CD4-positive, alpha-beta T cell (primary cell): Measurements from ENCODE around the gene RAD52. TPM values are rescaled to one million over a fixed set of nuclear protein-coding genes. Genes with fewer than 3 reads are reported as not detected.

Experiments
- ATAC-seq: fragments of 200-7000 bp; cut with Tn5 transposase; one replicate; pipeline ENCODE4 v1.10.0; 2022; ENCODE audit warnings: mild to moderate bottlenecking; ENCODE audit not compliant: poor library complexity
- CTCF ChIA-PET: fragments of 350-600 bp; sonication (Branson Sonifier 250); formaldehyde crosslinking; loops from one replicate; lab custom pipeline; 2021; ENCODE audit warnings: antibody characterized with exemption, inconsistent platforms; lab: Charles Lee
- POLR2A ChIA-PET: fragments of 350-600 bp; sonication (Branson Sonifier 250); formaldehyde crosslinking; loops from one replicate; lab custom pipeline; 2021; ENCODE audit warnings: antibody characterized with exemption, inconsistent platforms; lab: Charles Lee
- DNase-seq, 14 experiments: peaks; one replicate each; pipeline ENCODE4 v3.0.0-alpha.2; 2013 to 2020; ENCODE audit warnings: mixed read lengths in 2 of 14
- H3K27ac ChIP-seq, 2 donors: one replicate each; pipeline versions ENCODE4 v1.5.1 to v1.7.0; 2013; ENCODE audit warnings: low read length in 2 of 2, low read depth in 1 of 2, mild to moderate bottlenecking in 1 of 2
- H3K27me3 ChIP-seq, 2 experiments: 1 replicate in 1 of 2; 2 replicates in 1 of 2; pipeline versions ENCODE4 v1.6.1 to v1.7.0; 2013; ENCODE audit warnings: low read length in 2 of 2, control low read depth in 1 of 2, mild to moderate bottlenecking in 1 of 2, moderate library complexity in 1 of 2; ENCODE audit not compliant: insufficient read depth in 2 of 2, control insufficient read depth in 1 of 2
- H3K36me3 ChIP-seq: one replicate; pipeline ENCODE4 v1.6.1; 2013; ENCODE audit warnings: low read length, control low read depth; ENCODE audit not compliant: insufficient read depth
- H3K4me1 ChIP-seq: one replicate; pipeline ENCODE4 v1.6.1; 2013; ENCODE audit warnings: low read length, control low read depth; ENCODE audit not compliant: insufficient read depth
- H3K4me3 ChIP-seq: one replicate; pipeline ENCODE4 v1.5.1; 2013; ENCODE audit warnings: mild to moderate bottlenecking, low read length, moderate library complexity
- H3K9me3 ChIP-seq, 2 experiments: 1 replicate in 1 of 2; 2 replicates in 1 of 2; pipeline versions ENCODE4 v1.6.1 to v1.7.0; 2013; ENCODE audit warnings: low read length in 2 of 2, mild to moderate bottlenecking in 2 of 2, control low read depth in 1 of 2, moderate library complexity in 1 of 2; ENCODE audit not compliant: control insufficient read depth in 1 of 2, insufficient read depth in 1 of 2
- H3K27ac Mint-ChIP-seq: one replicate; pipeline ENCODE4 v1.8.0; 2020; ENCODE audit warnings: mixed read lengths
- H3K27me3 Mint-ChIP-seq: one replicate; pipeline ENCODE4 v1.8.0; 2021; ENCODE audit warnings: mixed read lengths
- H3K36me3 Mint-ChIP-seq: one replicate; pipeline ENCODE4 v1.8.0; 2021; ENCODE audit warnings: low read depth, mixed read lengths
- H3K4me1 Mint-ChIP-seq: one replicate; pipeline ENCODE4 v1.8.0; 2021; ENCODE audit warnings: low read depth, mixed read lengths
- H3K4me3 Mint-ChIP-seq: one replicate; pipeline ENCODE4 v1.8.0; 2020; ENCODE audit warnings: mild to moderate bottlenecking, mixed read lengths
- H3K9me3 Mint-ChIP-seq: one replicate; pipeline ENCODE4 v1.8.0; 2020; ENCODE audit warnings: mixed read lengths
- CTCF ChIP-seq: fragments of 200-600 bp; IDR thresholded peaks from one replicate; pipeline ENCODE4 v1.8.0; 2022; ENCODE audit warnings: antibody characterized with exemption, mild to moderate bottlenecking
- intact Hi-C, 2 experiments: fragments of 100-400 bp; cut with DNase I in 1 of 2; cut with micrococcal nuclease in 1 of 2; formaldehyde crosslinking; loops; one replicate each; pipeline versions ENCODE4 v1.15.1 to v1.9.0; 2023 to 2025; cut with DNase I, micrococcal nuclease
- total RNA-seq, 174 experiments: library from RNA in 2 of 174; stranded (reverse) in 2 of 174; gene quantifications; one replicate each; pipeline ENCODE4 v1.2.3 and lab custom pipeline; 2021 to 2026

The RAD52 gene
- total RNA-seq, 2 experiments from 2014 or later = 7.0 to 8.1 TPM

- Histone ChIP-seq H3K9me3 (no peaks in the 10 kb centered on the region), H3K36me3 (peaks cover 86% of the 10 kb centered on the region), H3K4me3 (no peak overlapping the region), H3K4me1 (no peaks in the 10 kb centered on the region), H3K27ac (no peak overlapping the region), H3K27me3 (no peaks in the 10 kb centered on the region)
- TF ChIP-seq CTCF = no peak
- Mint-ChIP-seq H3K36me3 (peaks cover 98% of the 10 kb centered on the region), H3K4me3 (no peak overlapping the region), H3K9me3 (no peaks in the 10 kb centered on the region), H3K27me3 (no peaks in the 10 kb centered on the region), H3K4me1 (peaks cover 5% of the 10 kb centered on the region), H3K27ac (no peak overlapping the region)
- ATAC-seq = no peak
- ChIA-PET CTCF (no interaction called here), POLR2A (interaction anchor here (0.7 kb wide), 1 partner anchor 659 kb away, joined by 3 read pairs; no protein-coding TSS in a partner anchor)
- intact Hi-C loops = no loop called here
- DNase-seq = no peak
Measured at GRCh38 chr12:862303-862911, 87.1 kb downstream of the RAD52 start.

Other genes starting within 250 kb of the RAD52 start
- gene WNK1, start 197.1 kb downstream of the RAD52 start, total RNA-seq = 100 to 1,000 TPM; 193 to 198 TPM
- 10 to 100 TPM; 40.1 to 49.6 TPM for gene ERC1, start 41.5 kb upstream of the RAD52 start, total RNA-seq